Heart right ventricle (tissue), 16 donors: ENCODE measurements around the gene CPNE2. TPM values are rescaled to one million over a fixed set of nuclear protein-coding genes. Genes with fewer than 3 reads are reported as not detected.

Source experiments
- ATAC-seq, 8 donors: fragments of 200-7000 bp; cut with Tn5 transposase; one replicate each; pipeline ENCODE4 v1.9.1; 2020; ENCODE audit warnings: mild to moderate bottlenecking in 8 of 8, moderate library complexity in 8 of 8, moderate number of reproducible peaks in 1 of 8
- DNase-seq, 2 donors: peaks; one replicate each; pipeline ENCODE4 v3.0.0-alpha.2; 2020
- H3K27ac ChIP-seq, 10 donors: fragments of 200-600 bp; sonication (generic) in 2 of 10; one replicate each; pipeline versions ENCODE4 v1.5.0 to v1.8.0; 2020 to 2022; ENCODE audit warnings: mild to moderate bottlenecking in 3 of 10
- H3K27me3 ChIP-seq, 7 donors: fragments of 200-600 bp; one replicate each; pipeline ENCODE4 v1.8.0; 2021 to 2022; ENCODE audit warnings: mild to moderate bottlenecking in 2 of 7
- H3K36me3 ChIP-seq, 9 donors: fragments of 200-600 bp; sonication (generic) in 1 of 9; one replicate each; pipeline versions ENCODE4 v1.5.0 to v1.8.0; 2020 to 2022; ENCODE audit warnings: mild to moderate bottlenecking in 2 of 9
- H3K4me1 ChIP-seq, 9 donors: fragments of 200-600 bp; sonication (generic) in 1 of 9; one replicate each; pipeline versions ENCODE4 v1.5.0 to v1.8.0; 2020 to 2022; ENCODE audit warnings: mild to moderate bottlenecking in 4 of 9
- H3K4me3 ChIP-seq, 10 donors: fragments of 200-600 bp; sonication (generic) in 2 of 10; one replicate each; pipeline versions ENCODE4 v1.5.0 to v1.8.0; 2020 to 2022; ENCODE audit warnings: mild to moderate bottlenecking in 7 of 10, moderate library complexity in 2 of 10
- H3K9me3 ChIP-seq, 11 donors: fragments of 200-600 bp in 10 of 11; sonication (generic) in 2 of 11; one replicate each; pipeline versions ENCODE4 v1.5.0 to v1.8.0; 2013 to 2022; ENCODE audit warnings: mild to moderate bottlenecking in 2 of 11, control low read depth in 1 of 11, moderate library complexity in 1 of 11
- CTCF ChIP-seq, 9 donors: fragments of 200-600 bp; sonication (generic) in 2 of 9; IDR thresholded peaks; one replicate each; pipeline versions ENCODE4 v1.5.0 to v1.8.0; 2021 to 2022; ENCODE audit warnings: antibody characterized with exemption in 9 of 9, mild to moderate bottlenecking in 5 of 9, moderate library complexity in 1 of 9
- WGBS, 2 donors: extraction: QIAGEN DNeasy Blood & Tissue Kit; methylation state at CpG; one replicate each; pipeline ENCODE4 v1.1.7; 2013; ENCODE audit warnings: inconsistent platforms in 1 of 2; 5-methylcytosine and 5-hydroxymethylcytosine counted together
- intact Hi-C, 10 donors: fragments of 100-400 bp; cut with DNase I; formaldehyde crosslinking; loops; one replicate each; pipeline versions ENCODE4 v1.11.1 to v1.14.2; 2022
- polyA plus RNA-seq, 2 donors: library from polyadenylated mRNA; stranded (reverse); fragments of 200-250 nt; gene quantifications; one replicate each; pipeline ENCODE4 v1.2.3, GENCODE V29; 2013
- total RNA-seq, 10 donors: library from RNA; stranded (reverse); fragmentation: NEBNext Ultra II Directional in 3 of 10; extraction: Animal tissue kit (Norgen Biotek cat#: 25700) in 3 of 10; gene quantifications; one replicate each; pipeline versions ENCODE4 v1.2.1 to v1.2.4, GENCODE V29; 2021 to 2023
- donor health status: Arrhythmogenic right ventricular cardiomyopathy.
- donor health status: ischemic (EF 13 %, LVEDD 7.1; RV severe dilation, severe dysfunction).
- donor health status: healthy with polysubstance abuse.
- donor health status: DM: no; HTN: yes; CAD: no.
- donor health status: DM: no; HTN: no; CAD: no.
- donor health status: ischemic (EF 25% LVEDD 6.9; RV normal size, moderate dysfunction).
- donor health status: ischemic (EF 25% LVEDD 5.7; RV mildly dilated, moderate dysfunction).
- donor health status: healthy.
- donor health status: DM: yes; HTN: yes; CAD: no.
- donor health status: Ischemic cardiomyopathy.
- donor health status: ischemic (EF 35%, LVEDD 5.7; RV mildly dilated, moderate dysfunction).
- donor health status: nonischemic (EF 11% LVEDD 7.7; RV severe dilation, severe dysfunction).
- donor health status: DM: yes; HTN: yes; CAD: no.
- donor health status: PGD.
- donor health status: ischemic (EF 29% LVEDD 5.4; RV normal size, mild dysfunction).
- donor health status: nonischemic (EF 23%, LVEDD 6.1; RV moderate dilation, normal function).

The CPNE2 gene
- total and polyA plus RNA-seq, 12 donors = 6.5 to 32.1 (median 11.0) TPM

GRCh38 chr16:57045694-57046381 is 46.5 kb upstream of the CPNE2 start:
- 33 to 39% methylated on average over 13 of the region's 13 CpGs for WGBS, 2 donors
- TF ChIP-seq CTCF (IDR thresholded peaks at IDR 0.05) = peak; percentile 23 to 77 (median 65)
- peak overlapping the region in 1 of 10 donors; percentile 36 for H3K27ac ChIP-seq
- ATAC-seq (peak; percentile 55 to 83 (median 70)), DNase-seq (peak; percentile 71 to 73)
- H3K4me1 ChIP-seq = peaks cover 0 to 45% (median 11%) of the 10 kb centered on the region in 9 donors
- intact Hi-C loops = loop anchor here in 8 of 10 donors (1.0 to 10.0 kb wide), 9 partner anchors 71 to 181 kb away; partner anchors contain the start of genes CETP (in 3 of the 8) and SLC12A3 (in 3 of the 8)
- H3K9me3 ChIP-seq = no peaks in the 10 kb centered on the region
- H3K4me3 ChIP-seq = peak overlapping the region in 2 of 10 donors; percentile 6 to 27
- peaks cover 0 to 100% (median 5%) of the 10 kb centered on the region in 9 donors for H3K36me3 ChIP-seq
- H3K27me3 ChIP-seq = no peaks in the 10 kb centered on the region

GRCh38 chr16:57048095-57048494 is 44.3 kb upstream of the CPNE2 start:
- peaks cover 0 to 100% (median 0%) of the 10 kb centered on the region in 9 donors for H3K36me3 ChIP-seq
- no peak for TF ChIP-seq CTCF (IDR thresholded peaks at IDR 0.05)
- intact Hi-C loops = loop anchor here in 6 of 10 donors (5.0 to 10.0 kb wide), 6 partner anchors 73 to 183 kb away; partner anchors contain the start of genes CETP (in 3 of the 6) and SLC12A3 (in 3 of the 6)
- DNase-seq (no peak), ATAC-seq (no peak)
- no peaks in the 10 kb centered on the region for H3K9me3 ChIP-seq
- no peak overlapping the region for H3K27ac ChIP-seq
- H3K4me3 ChIP-seq = no peak overlapping the region
- peaks cover 0 to 22% (median 0%) of the 10 kb centered on the region in 9 donors for H3K4me1 ChIP-seq
- 65 to 91% methylated on average over 2 of the region's 2 CpGs for WGBS, 2 donors
- H3K27me3 ChIP-seq = no peaks in the 10 kb centered on the region

GRCh38 chr16:57049678-57050077 is 42.7 kb upstream of the CPNE2 start:
- H3K36me3 ChIP-seq = peaks cover 0 to 100% (median 0%) of the 10 kb centered on the region in 9 donors
- DNase-seq (no peak), ATAC-seq (no peak)
- H3K27me3 ChIP-seq = no peaks in the 10 kb centered on the region
- H3K4me1 ChIP-seq = peaks cover 0 to 13% (median 0%) of the 10 kb centered on the region in 9 donors
- no peak overlapping the region for H3K4me3 ChIP-seq
- no peak for TF ChIP-seq CTCF (IDR thresholded peaks at IDR 0.05)
- H3K9me3 ChIP-seq = no peaks in the 10 kb centered on the region
- 92 to 93% methylated on average over 4 of the region's 4 CpGs for WGBS, 2 donors
- intact Hi-C loops = loop anchor here in 6 of 10 donors (5.0 to 10.0 kb wide), 6 partner anchors 75 to 185 kb away; partner anchors contain the start of genes CETP (in 3 of the 6) and SLC12A3 (in 3 of the 6)
- H3K27ac ChIP-seq = no peak overlapping the region

- Histone ChIP-seq H3K4me1 (no peaks in the 10 kb centered on the region), H3K36me3 (peaks cover 0 to 100% (median 4%) of the 10 kb centered on the region in 9 donors), H3K4me3 (no peak overlapping the region), H3K27me3 (no peaks in the 10 kb centered on the region), H3K9me3 (no peaks in the 10 kb centered on the region), H3K27ac (no peak overlapping the region)
- WGBS, 2 donors = 90 to 95% methylated on average over 11 of the region's 11 CpGs
- DNase-seq (no peak), ATAC-seq (no peak)
- intact Hi-C loops = no loop called here
- TF ChIP-seq CTCF (IDR thresholded peaks at IDR 0.05) = no peak
Measured at GRCh38 chr16:57051696-57052228, 40.6 kb upstream of the CPNE2 start.
